Fibroblast of skin of back (primary cell): Measurements from ENCODE around the gene LILRB4.
"Not testable (repeated sequence)": the region's sequence is repeated elsewhere in the genome, so short reads cannot be mapped to it uniquely, and the experiment has no call there.

Experiments used
- DNase-seq: peaks from one replicate; pipeline ENCODE4 v3.0.0-alpha.2; 2013

Gene LILRB4

GRCh38 chr19:54696117-54696548 is 33.3 kb downstream of the LILRB4 start:
- no peak for DNase-seq

GRCh38 chr19:54696766-54697165 is 34.0 kb downstream of the LILRB4 start:
- DNase-seq, result no peak

- not testable (repeated sequence) for DNase-seq
Measured at GRCh38 chr19:54697716-54698115, 34.9 kb downstream of the LILRB4 start.

- DNase-seq, result no peak
Measured at GRCh38 chr19:54704928-54705327, 42.1 kb downstream of the LILRB4 start.

GRCh38 chr19:54707962-54708361 is 45.2 kb downstream of the LILRB4 start:
- DNase-seq, result no peak

GRCh38 chr19:54708781-54709180 is 46.0 kb downstream of the LILRB4 start:
- no peak for DNase-seq

- DNase-seq, result no peak
Measured at GRCh38 chr19:54709212-54709948, 46.6 kb downstream of the LILRB4 start.

GRCh38 chr19:54709956-54710355 is 47.2 kb downstream of the LILRB4 start:
- not testable (repeated sequence) for DNase-seq
